Spleen (tissue), 13 donors: Measurements from ENCODE around the gene PPP1CA. TPM values are rescaled to one million over a fixed set of nuclear protein-coding genes. Genes with fewer than 3 reads are reported as not detected.

Experiments
- DNase-seq: peaks from one replicate; pipeline ENCODE4 v3.0.0-alpha.2; 2020
- H3K27ac ChIP-seq, 8 donors: fragments of 200-600 bp; sonication (generic) in 7 of 8; 1 replicate in 4 of 8; 2 replicates in 4 of 8; pipeline versions ENCODE4 v1.5.0 to v1.8.0; 2016 to 2021; ENCODE audit warnings: inconsistent platforms in 4 of 8, mild to moderate bottlenecking in 4 of 8, moderate library complexity in 1 of 8
- H3K27me3 ChIP-seq, 7 donors: fragments of 200-600 bp; sonication (generic) in 6 of 7; replicated peaks in 1 of 7; 1 replicate in 4 of 7; 2 replicates in 3 of 7; pipeline versions ENCODE4 v1.5.0 to v1.8.0; 2016 to 2021; ENCODE audit warnings: inconsistent platforms in 3 of 7, mild to moderate bottlenecking in 1 of 7
- H3K36me3 ChIP-seq, 6 donors: fragments of 200-600 bp; sonication (generic) in 5 of 6; 1 replicate in 4 of 6; 2 replicates in 2 of 6; pipeline versions ENCODE4 v1.5.0 to v1.8.0; 2016 to 2021; ENCODE audit warnings: inconsistent platforms in 2 of 6
- H3K4me1 ChIP-seq, 6 donors: fragments of 200-600 bp; sonication (generic) in 5 of 6; 1 replicate in 3 of 6; 2 replicates in 3 of 6; pipeline versions ENCODE4 v1.5.0 to v1.8.0; 2016 to 2021; ENCODE audit warnings: inconsistent platforms in 3 of 6
- H3K4me3 ChIP-seq, 8 donors: fragments of 200-600 bp; sonication (generic) in 7 of 8; 1 replicate in 4 of 8; 2 replicates in 4 of 8; pipeline versions ENCODE4 v1.5.0 to v1.8.0; 2016 to 2021; ENCODE audit warnings: inconsistent platforms in 4 of 8, mild to moderate bottlenecking in 4 of 8, moderate library complexity in 2 of 8
- H3K9me3 ChIP-seq, 8 donors: fragments of 200-600 bp; sonication (generic) in 7 of 8; 1 replicate in 4 of 8; 2 replicates in 4 of 8; pipeline versions ENCODE4 v1.5.0 to v1.8.0; 2016 to 2021; ENCODE audit warnings: inconsistent platforms in 4 of 8
- POLR2A ChIP-seq, 3 donors: fragments of 450-650 bp; IDR thresholded peaks; one replicate each; pipeline ENCODE4 v1.5.1; 2017; ENCODE audit warnings: antibody characterized with exemption in 3 of 3, mild to moderate bottlenecking in 1 of 3
- POLR2AphosphoS5 ChIP-seq, 3 donors: sonication (generic); formaldehyde crosslinking; IDR thresholded peaks; one replicate each; pipeline ENCODE4 v1.5.1; 2017; ENCODE audit warnings: antibody characterized with exemption in 3 of 3
- WGBS, 5 donors: extraction: QIAGEN DNeasy Blood & Tissue Kit in 3 of 5; methylation state at CpG; one replicate each; pipeline versions ENCODE4 v1.1.5 to v1.1.7; 2013 to 2018; 5-methylcytosine and 5-hydroxymethylcytosine counted together
- intact Hi-C: fragments of 100-400 bp; cut with DNase I; formaldehyde crosslinking; loops from one replicate; pipeline ENCODE4 v1.15.0; 2023; ENCODE audit warnings: low total_unique reads
- long read RNA-seq, 2 donors: transcript quantifications; one replicate each; lab custom pipeline, GENCODE V29; 2026
- polyA plus RNA-seq, 3 donors: library from polyadenylated mRNA; stranded (reverse); fragments of 200-250 nt; gene quantifications; one replicate each; pipeline ENCODE4 v1.2.1, GENCODE V29; 2013
- total RNA-seq, 7 donors: library from RNA; depleted of rRNA in 3 of 7; stranded (reverse); fragments of >200 nt in 3 of 7; fragmentation: NEBNext Ultra II Directional in 4 of 7; extraction: Animal tissue kit (Norgen Biotek cat#: 25700) in 4 of 7; gene quantifications; one replicate each; pipeline versions ENCODE4 v1.1.0 to v1.2.1, GENCODE V29; 2016 to 2021
- TF ChIP-seq, protein P1 (sequence below), 11 experiments: fragments of 200-600 bp in 7 of 11; fragments of 450-650 bp in 4 of 11; sonication (generic) in 4 of 11; IDR thresholded peaks in 8 of 11; conservative IDR thresholded peaks in 3 of 11; 1 replicate in 7 of 11; 2 replicates in 4 of 11; pipeline versions ENCODE4 v1.4.0 to v1.8.0; 2016 to 2021; ENCODE audit warnings: antibody characterized with exemption in 11 of 11, inconsistent platforms in 4 of 11, mild to moderate bottlenecking in 1 of 11
- donor health status: healthy with polysubstance abuse.
- donor health status: DM: no; HTN: no; CAD: no; lungs with moderate emphysema.
- donor health status: DM: no; HTN: no; CAD: no.
- donor health status: Bipolar disorder and iron deficiency.
- donor health status: healthy.
- donor health status: DM: no; HTN: no; CAD: no.
- donor health status: DM: yes; HTN: yes; CAD: no.

PPP1CA gene
- total RNA-seq (100 to 1,000 TPM; 147 to 192 (median 157) TPM), polyA plus RNA-seq (100 to 1,000 TPM; 152 to 207 (median 170) TPM)
- long read RNA-seq, donor 1, transcript PPP1CA-203 (7 exons, 1,476 nt): major isoform, 77 of 118 reads
- long read RNA-seq, donor 1, transcript PPP1CA-204 (6 exons, 1,677 nt): minor isoform, 8 of 118 reads
- long read RNA-seq, donor 1, transcript PPP1CA-202 (6 exons, 1,054 nt): minor isoform, 8 of 118 reads
- long read RNA-seq, donor 1, partial matches to known transcripts: 25 of 118 reads
- long read RNA-seq, donor 1, other reads (novel, unspliced or antisense): 0 of 118 reads
- long read RNA-seq, donor 2, transcript PPP1CA-203 (7 exons, 1,476 nt): major isoform, 64 of 142 reads
- long read RNA-seq, donor 2, partial matches to known transcripts: 70 of 142 reads
- long read RNA-seq, donor 2, other reads (novel, unspliced or antisense): 0 of 142 reads

DNA sequence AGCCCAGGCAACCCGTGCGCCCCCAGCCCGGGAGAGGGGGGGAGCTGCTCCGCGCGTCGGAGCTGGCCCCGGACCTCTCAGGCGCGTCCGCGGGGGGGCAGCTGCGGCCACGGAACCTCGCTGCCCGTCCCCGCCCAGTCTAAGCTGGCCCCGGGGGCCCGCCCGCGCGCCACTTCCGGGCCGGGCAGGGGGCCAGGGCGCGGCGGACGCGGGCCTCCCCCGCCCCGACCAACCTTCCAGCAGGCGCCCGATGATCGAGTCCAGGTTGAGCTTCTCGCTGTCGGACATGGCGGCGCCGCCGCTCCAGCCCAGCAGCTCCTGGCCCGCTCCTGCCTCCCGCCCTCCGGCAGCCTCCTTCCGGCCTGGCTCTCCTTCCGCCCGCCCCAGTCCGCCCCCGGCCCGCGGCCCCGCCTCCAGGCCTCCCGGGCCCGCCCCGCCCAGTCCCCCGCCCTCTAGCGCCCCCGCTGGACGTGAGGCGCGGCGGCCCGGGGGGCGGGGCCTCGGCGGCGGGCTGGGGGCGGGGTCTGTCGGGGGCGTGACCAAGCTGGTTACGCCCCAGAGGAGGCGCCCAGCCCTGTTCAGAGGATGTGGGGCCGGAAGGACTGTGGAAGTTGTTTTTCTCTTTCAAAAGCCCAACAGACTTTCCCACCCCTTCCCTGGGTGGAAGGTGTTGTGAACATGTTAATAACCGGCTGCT, at the start of gene PPP1CA:
TSS of gene PPP1CA (minus strand) at position 364 of the 697 bp plus-strand sequence. CDS start at position 288, 76 bp downstream.
- H3K36me3 ChIP-seq: peaks cover 0 to 59% (median 43%) of the 10 kb centered on the region in 6 donors
- peaks cover 0 to 3% (median 0%) of the 10 kb centered on the region in 7 donors for H3K27me3 ChIP-seq
- peaks cover 45 to 95% (median 84%) of the 10 kb centered on the region in 6 donors for H3K4me1 ChIP-seq
- peak within 1 kb of the TSS; percentile 67 to 99 (median 88) for H3K4me3 ChIP-seq
- 0 to 1% (median 0%) methylated on average over 19 to 73 of the region's 73 CpGs for WGBS, 5 donors
- peak within 1 kb of the TSS; percentile 72 to 99 (median 96) for H3K27ac ChIP-seq
- H3K9me3 ChIP-seq: no peaks in the 10 kb centered on the region
- intact Hi-C loops: no loop called here
- DNase-seq: peak; percentile 98
- TF ChIP-seq POLR2A (IDR thresholded peaks at IDR 0.05) (peak in 2 of 3 donors; percentile 52 to 77), POLR2AphosphoS5 (IDR thresholded peaks at IDR 0.05) (peak; percentile 86 to 90 (median 88))
- TF ChIP-seq, protein P1, sequence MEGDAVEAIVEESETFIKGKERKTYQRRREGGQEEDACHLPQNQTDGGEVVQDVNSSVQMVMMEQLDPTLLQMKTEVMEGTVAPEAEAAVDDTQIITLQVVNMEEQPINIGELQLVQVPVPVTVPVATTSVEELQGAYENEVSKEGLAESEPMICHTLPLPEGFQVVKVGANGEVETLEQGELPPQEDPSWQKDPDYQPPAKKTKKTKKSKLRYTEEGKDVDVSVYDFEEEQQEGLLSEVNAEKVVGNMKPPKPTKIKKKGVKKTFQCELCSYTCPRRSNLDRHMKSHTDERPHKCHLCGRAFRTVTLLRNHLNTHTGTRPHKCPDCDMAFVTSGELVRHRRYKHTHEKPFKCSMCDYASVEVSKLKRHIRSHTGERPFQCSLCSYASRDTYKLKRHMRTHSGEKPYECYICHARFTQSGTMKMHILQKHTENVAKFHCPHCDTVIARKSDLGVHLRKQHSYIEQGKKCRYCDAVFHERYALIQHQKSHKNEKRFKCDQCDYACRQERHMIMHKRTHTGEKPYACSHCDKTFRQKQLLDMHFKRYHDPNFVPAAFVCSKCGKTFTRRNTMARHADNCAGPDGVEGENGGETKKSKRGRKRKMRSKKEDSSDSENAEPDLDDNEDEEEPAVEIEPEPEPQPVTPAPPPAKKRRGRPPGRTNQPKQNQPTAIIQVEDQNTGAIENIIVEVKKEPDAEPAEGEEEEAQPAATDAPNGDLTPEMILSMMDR (IDR thresholded peaks at IDR 0.05 in 8 of 11, conservative IDR thresholded peaks at IDR 0.05 in 3 of 11): peak in 8 of 11 experiments; percentile 24 to 96 (median 86)

DNA sequence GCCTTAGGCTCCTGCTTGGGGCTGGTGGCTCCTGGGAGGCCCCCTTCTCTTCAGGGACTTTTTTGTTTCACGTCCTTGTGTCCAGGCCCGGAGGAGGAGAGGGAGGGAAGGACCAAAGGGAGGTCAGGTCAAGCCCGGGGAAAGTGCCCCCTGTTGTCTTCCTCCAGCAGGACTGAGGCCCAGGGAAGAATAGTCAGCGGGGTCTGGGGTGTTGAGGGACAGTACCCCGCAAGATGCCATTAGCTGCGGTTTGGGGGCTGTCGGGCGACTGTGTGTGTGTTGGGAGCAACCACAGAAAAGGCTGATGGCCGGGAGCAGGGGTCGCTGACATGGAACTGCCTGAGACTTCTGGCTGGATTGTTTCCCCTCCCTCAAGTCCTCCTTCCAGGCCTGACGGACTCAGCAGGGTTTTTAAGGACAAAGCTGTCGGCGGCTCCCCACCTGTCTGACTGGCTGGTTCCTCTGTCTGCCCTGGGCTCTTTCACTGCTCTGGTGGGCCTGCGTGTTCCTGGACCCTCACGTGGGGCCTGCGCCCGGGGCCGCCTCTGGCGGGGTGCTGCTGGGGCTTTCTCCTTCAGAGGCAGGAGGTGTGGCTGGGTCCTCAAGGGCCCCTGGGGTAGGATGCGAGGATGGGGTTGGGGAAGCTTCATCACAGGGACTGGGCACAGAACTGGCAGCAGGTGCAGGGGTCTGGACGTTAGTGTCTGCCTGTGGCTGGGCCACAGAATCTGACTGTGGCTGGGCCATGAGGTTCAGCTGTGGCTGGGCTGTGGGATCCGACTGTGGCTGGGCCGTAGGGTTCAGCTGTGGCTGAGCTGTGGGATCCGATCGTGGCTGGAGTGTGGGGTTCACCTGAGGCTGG, 49.4 kb upstream of the PPP1CA start:
- intact Hi-C loops: no loop called here
- DNase-seq: no peak
- TF ChIP-seq, protein P1 (IDR thresholded peaks at IDR 0.05 in 8 of 11, conservative IDR thresholded peaks at IDR 0.05 in 3 of 11): no peak
- TF ChIP-seq POLR2AphosphoS5 (IDR thresholded peaks at IDR 0.05): no peak
- TF ChIP-seq POLR2A (IDR thresholded peaks at IDR 0.05): no peak
- whole genome bisulfite sequencing, 5 donors: 80 to 93% (median 91%) methylated on average over 19 to 25 of the region's 25 CpGs
- H3K4me1 ChIP-seq: peaks cover 18 to 96% (median 77%) of the 10 kb centered on the region in 6 donors
- H3K27me3 ChIP-seq: no peaks in the 10 kb centered on the region
- peak overlapping the region in 5 of 8 donors; percentile 33 to 74 (median 58) for H3K27ac ChIP-seq
- H3K9me3 ChIP-seq: no peaks in the 10 kb centered on the region
- H3K36me3 ChIP-seq: no peaks in the 10 kb centered on the region
- H3K4me3 ChIP-seq: no peak overlapping the region

DNA sequence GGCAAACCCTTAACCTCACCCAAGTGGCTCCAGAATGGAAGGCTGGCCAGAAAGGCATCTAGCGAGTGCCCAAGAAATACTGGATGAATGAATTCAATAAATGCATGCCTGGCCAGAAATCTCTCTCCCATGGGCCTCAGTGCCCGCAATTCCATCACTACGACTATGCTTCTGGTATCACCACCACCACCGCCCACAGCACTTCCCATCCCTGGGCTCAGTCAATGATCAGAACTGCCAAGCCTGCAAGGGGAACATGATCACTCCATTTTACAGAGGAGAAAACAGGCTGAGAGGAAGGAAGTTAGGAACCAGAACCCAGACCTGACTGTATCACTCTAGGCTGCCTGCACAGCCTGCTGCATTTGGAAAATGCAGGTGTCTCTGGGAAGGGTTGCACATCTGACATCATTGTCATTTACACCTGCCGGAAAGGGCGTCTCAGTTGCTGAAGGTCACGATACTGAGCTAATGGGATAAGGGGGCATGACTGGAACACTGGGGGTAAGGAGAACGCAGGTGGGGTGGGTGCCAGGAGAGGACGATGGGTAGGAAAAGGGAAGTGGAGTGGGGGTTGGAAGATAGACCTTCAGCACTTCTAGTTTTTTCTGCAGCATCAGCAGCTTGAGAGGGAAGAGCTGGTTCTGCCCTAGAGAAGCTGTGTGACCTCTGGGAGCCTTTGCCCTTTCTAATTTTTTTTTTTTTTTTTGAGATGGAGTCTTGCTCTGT, 47.6 kb upstream of the PPP1CA start:
- peak overlapping the region in 4 of 8 donors; percentile 27 to 66 (median 50) for H3K27ac ChIP-seq
- no peak for DNase-seq
- peaks cover 33 to 97% (median 88%) of the 10 kb centered on the region in 6 donors for H3K4me1 ChIP-seq
- intact Hi-C loops: no loop called here
- TF ChIP-seq, protein P1 (IDR thresholded peaks at IDR 0.05 in 8 of 11, conservative IDR thresholded peaks at IDR 0.05 in 3 of 11): no peak
- TF ChIP-seq POLR2AphosphoS5 (IDR thresholded peaks at IDR 0.05): peak in 1 of 3 donors; percentile 40
- no peaks in the 10 kb centered on the region for H3K9me3 ChIP-seq
- H3K27me3 ChIP-seq: no peaks in the 10 kb centered on the region
- H3K36me3 ChIP-seq: no peaks in the 10 kb centered on the region
- 50 to 54% (median 51%) methylated on average over 9 of the region's 9 CpGs for WGBS, 5 donors
- no peak overlapping the region for H3K4me3 ChIP-seq
